ENCODE data around the gene ZDHHC5.

ZDHHC5 gene

GRCh38 chr11:57729479-57729878 is 61.6 kb downstream of the ZDHHC5 start:
- no peak for DNase-seq (ENCODE audit: low read depth in 2 of 2)

GRCh38 chr11:57732661-57733060 is 64.7 kb downstream of the ZDHHC5 start:
- no peak for DNase-seq (ENCODE audit: low read depth in 2 of 2)

GRCh38 chr11:57735619-57736298 is 67.8 kb downstream of the ZDHHC5 start:
- DNase-seq (ENCODE audit: low read depth in 2 of 2) = no peak

GRCh38 chr11:57741132-57742086 is 73.5 kb downstream of the ZDHHC5 start, which contains the start of gene SELENOH:
SELENOH (plus strand) TSS chr11:57741491; CDS start chr11:57741596, 105 bp downstream.
- DNase-seq (ENCODE audit: low read depth in 2 of 2) = peak; percentile 94

- DNase-seq (ENCODE audit: low read depth in 2 of 2) = no peak
These were observed 74.2 kb downstream of the ZDHHC5 start for GRCh38 chr11:57742087-57742452.

GRCh38 chr11:57744357-57744756 is 76.4 kb downstream of the ZDHHC5 start:
- DNase-seq (ENCODE audit: low read depth in 2 of 2) = no peak

- DNase-seq (ENCODE audit: low read depth in 2 of 2) = no peak
These were observed 77.3 kb downstream of the ZDHHC5 start for GRCh38 chr11:57745206-57745605.

- no peak for DNase-seq (ENCODE audit: low read depth in 2 of 2)
These were observed 79.0 kb downstream of the ZDHHC5 start for GRCh38 chr11:57746920-57747319.

All from fibroblast of skin of left quadriceps (primary cell).